ENCODE data around the gene WDR1. TPM values are rescaled to one million over a fixed set of nuclear protein-coding genes. Genes with fewer than 3 reads are reported as not detected.

Gene WDR1
- total RNA-seq, 1 donor from 2014 or later: 216 TPM

GRCh38 chr4:10056334-10057022 is 60.1 kb downstream of the WDR1 start:
- H3K36me3 ChIP-seq: no peaks in the 10 kb centered on the region
- no peaks in the 10 kb centered on the region for H3K9me3 ChIP-seq
- H3K4me1 ChIP-seq: no peaks in the 10 kb centered on the region
- no peak overlapping the region for H3K4me3 ChIP-seq
- no peak for TF ChIP-seq CTCF (IDR thresholded peaks at IDR 0.05)
- intact Hi-C loops (cut with DNase I): no loop called here
- DNase-seq (ENCODE audit: low spot score in 2 of 2): no peak
- H3K27me3 ChIP-seq: no peaks in the 10 kb centered on the region
- H3K27ac ChIP-seq: no peak overlapping the region

- intact Hi-C loops (cut with DNase I): no loop called here
- no peak for DNase-seq (ENCODE audit: low spot score in 2 of 2)
These were observed 60.7 kb downstream of the WDR1 start for GRCh38 chr4:10055871-10056270.

GRCh38 chr4:10054571-10055041 is 62.0 kb downstream of the WDR1 start:
- H3K4me1 ChIP-seq: no peaks in the 10 kb centered on the region
- no peak for TF ChIP-seq CTCF (IDR thresholded peaks at IDR 0.05)
- intact Hi-C loops (cut with DNase I): no loop called here
- no peak overlapping the region for H3K27ac ChIP-seq
- no peaks in the 10 kb centered on the region for H3K36me3 ChIP-seq
- DNase-seq (ENCODE audit: low spot score in 2 of 2): no peak
- H3K9me3 ChIP-seq: no peaks in the 10 kb centered on the region
- H3K27me3 ChIP-seq: no peaks in the 10 kb centered on the region
- no peak overlapping the region for H3K4me3 ChIP-seq

More at GRCh38 chr4:10055871-10056270, 60.7 kb downstream of the WDR1 start:
- no peaks in the 10 kb centered on the region for H3K4me1 ChIP-seq
- no peak for TF ChIP-seq CTCF (IDR thresholded peaks at IDR 0.05)
- no peaks in the 10 kb centered on the region for H3K27me3 ChIP-seq
- H3K36me3 ChIP-seq: no peaks in the 10 kb centered on the region
- H3K9me3 ChIP-seq: no peaks in the 10 kb centered on the region
- H3K27ac ChIP-seq: no peak overlapping the region
- H3K4me3 ChIP-seq: no peak overlapping the region

DNA sequence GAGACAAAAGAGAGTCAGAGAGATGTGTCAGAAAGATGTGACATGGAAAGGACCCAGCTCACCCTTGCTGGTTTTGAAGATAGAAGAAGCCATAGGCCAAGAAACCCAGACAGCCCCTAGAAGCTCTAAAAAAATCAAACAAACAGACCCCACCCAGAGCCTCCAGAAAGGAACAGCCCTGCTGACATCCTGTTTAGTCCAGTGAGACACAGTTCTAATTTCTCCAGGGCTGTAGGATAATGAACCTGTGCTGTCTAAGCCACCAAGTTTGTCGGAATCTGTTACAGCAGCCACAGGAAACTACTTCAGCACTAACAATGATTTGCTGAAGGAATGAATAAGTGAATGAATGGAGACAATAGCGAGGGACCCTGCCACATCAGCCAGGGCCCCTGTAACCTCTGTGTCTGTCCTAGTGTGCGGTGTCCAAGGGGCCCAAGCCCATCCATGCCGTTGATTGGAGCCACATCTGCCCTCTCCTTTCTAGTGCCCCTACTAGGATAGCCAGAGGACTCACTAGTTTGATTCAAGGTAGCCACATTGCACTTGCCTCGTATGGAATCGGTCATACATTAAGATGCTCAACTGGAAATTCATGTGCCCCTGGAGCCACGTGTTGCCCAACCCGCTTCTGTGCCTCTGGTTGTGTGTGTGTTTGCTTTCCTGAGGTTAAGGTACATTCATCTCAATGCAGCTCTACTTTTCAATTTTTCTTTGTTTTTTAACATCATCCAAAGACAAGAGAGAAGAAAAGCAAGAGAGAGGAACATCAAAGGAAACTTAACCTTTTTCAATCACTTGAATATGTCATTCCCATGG is 62.8 kb downstream of the WDR1 start:
- Histone ChIP-seq H3K9me3 (no peaks in the 10 kb centered on the region), H3K4me1 (no peaks in the 10 kb centered on the region), H3K27me3 (no peaks in the 10 kb centered on the region), H3K4me3 (no peak overlapping the region), H3K27ac (no peak overlapping the region), H3K36me3 (no peaks in the 10 kb centered on the region)
- TF ChIP-seq CTCF (IDR thresholded peaks at IDR 0.05): no peak
- intact Hi-C loops (cut with DNase I): no loop called here
- DNase-seq (ENCODE audit: low spot score in 2 of 2): no peak

- no peaks in the 10 kb centered on the region for H3K4me1 ChIP-seq
- no peak for TF ChIP-seq CTCF (IDR thresholded peaks at IDR 0.05)
- intact Hi-C loops (cut with DNase I): no loop called here
- no peak for DNase-seq (ENCODE audit: low spot score in 2 of 2)
- no peaks in the 10 kb centered on the region for H3K9me3 ChIP-seq
- H3K27me3 ChIP-seq: no peaks in the 10 kb centered on the region
- H3K27ac ChIP-seq: no peak overlapping the region
- H3K4me3 ChIP-seq: no peak overlapping the region
- H3K36me3 ChIP-seq: no peaks in the 10 kb centered on the region
These were observed 65.0 kb downstream of the WDR1 start for GRCh38 chr4:10051517-10052135.

Data from ascending aorta (tissue), 2 donors.